Adipocyte (in vitro differentiated cells): ENCODE results near the gene NUP160.
"Not testable (repeated sequence)": the region's sequence is repeated elsewhere in the genome, so short reads cannot be mapped to it uniquely, and the experiment has no call there.

Experiments used
- DNase-seq: peaks from one replicate; pipeline ENCODE4 v3.0.0-alpha.2; 2015; ENCODE audit warnings: low read depth
- H3K27me3 ChIP-seq: replicated peaks from 2 replicates; pipeline ENCODE4 v1.7.0; 2013; ENCODE audit warnings: mild to moderate bottlenecking, low read length, moderate library complexity; ENCODE audit not compliant: control insufficient read depth, insufficient read depth
- H3K36me3 ChIP-seq: 2 replicates; pipeline ENCODE4 v1.7.0; 2013; ENCODE audit warnings: low read length, mild to moderate bottlenecking, moderate library complexity; ENCODE audit not compliant: control insufficient read depth, insufficient read depth, severe bottlenecking
- H3K4me1 ChIP-seq: 2 replicates; pipeline ENCODE4 v1.7.0; 2013; ENCODE audit warnings: mild to moderate bottlenecking, low read length, moderate library complexity; ENCODE audit not compliant: control insufficient read depth, insufficient read depth
- H3K4me3 ChIP-seq: 2 replicates; pipeline ENCODE4 v1.7.0; 2013; ENCODE audit warnings: mild to moderate bottlenecking, low read length, moderate library complexity
- H3K9ac ChIP-seq: 2 replicates; pipeline ENCODE4 v1.7.0; 2013; ENCODE audit warnings: mild to moderate bottlenecking, low read length, moderate library complexity
- H3K9me3 ChIP-seq: 2 replicates; pipeline ENCODE4 v1.7.0; 2013; ENCODE audit warnings: mild to moderate bottlenecking, low read length, moderate library complexity; ENCODE audit not compliant: control insufficient read depth

The NUP160 gene

DNA sequence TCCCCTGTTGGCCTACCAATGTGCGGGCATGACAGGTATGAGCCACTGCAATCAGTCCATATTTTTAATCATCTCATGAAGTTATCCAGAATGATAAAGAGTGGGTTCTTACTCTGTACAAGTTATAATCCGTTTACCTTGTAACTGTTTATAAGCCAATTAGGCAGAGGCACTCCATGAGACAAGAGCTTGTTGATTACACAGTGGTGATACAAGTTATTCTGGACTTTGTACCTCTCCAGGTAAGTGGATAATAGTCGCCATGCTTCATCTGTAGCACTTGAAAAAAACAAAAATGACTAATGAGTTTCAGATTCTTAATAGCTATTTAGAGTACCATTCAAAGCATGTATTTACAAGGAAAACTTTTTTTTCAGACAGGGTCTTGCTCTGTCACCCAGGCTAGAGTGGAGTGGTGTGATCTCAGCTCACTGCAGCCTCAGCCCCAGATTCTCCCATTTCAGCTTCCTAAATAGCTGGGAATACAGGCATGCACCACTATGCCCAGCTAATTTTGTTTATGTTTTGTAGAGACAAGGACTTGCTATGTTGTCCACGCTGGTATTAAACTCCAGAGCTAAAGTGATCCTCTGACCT lies 63.3 kb downstream of the NUP160 start:
- no peaks in the 10 kb centered on the region for H3K27me3 ChIP-seq

DNA sequence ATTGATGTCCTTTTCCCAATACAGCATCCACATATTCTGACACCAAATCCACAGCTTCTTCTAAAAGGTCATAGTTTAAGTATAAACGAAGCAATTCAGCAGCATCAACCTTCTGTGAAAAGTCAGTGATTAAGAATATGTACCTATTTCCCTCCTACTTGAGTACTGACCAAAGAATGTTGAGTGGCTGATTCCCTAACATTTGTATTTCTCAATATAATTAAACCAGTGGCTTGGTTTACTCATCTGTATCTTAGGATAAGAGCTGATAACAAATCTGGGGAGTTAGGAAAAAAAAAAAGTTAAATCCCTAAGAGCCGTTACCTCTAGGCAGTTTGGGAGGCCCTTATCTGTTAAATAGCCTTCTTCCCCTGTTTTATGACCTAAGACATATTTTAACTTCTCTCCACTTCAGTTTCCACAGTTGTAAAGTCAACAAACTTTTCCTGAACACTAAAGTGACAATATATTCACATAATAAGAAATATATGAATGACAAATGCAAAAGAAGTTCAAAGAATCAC lies 65.0 kb downstream of the NUP160 start:
- no peaks in the 10 kb centered on the region for H3K27me3 ChIP-seq
- no peaks in the 10 kb centered on the region for H3K9me3 ChIP-seq
- H3K36me3 ChIP-seq: peaks cover 76% of the 10 kb centered on the region
- no peak overlapping the region for H3K4me3 ChIP-seq
- DNase-seq: no peak
- peaks cover 8% of the 10 kb centered on the region for H3K4me1 ChIP-seq
- H3K9ac ChIP-seq: no peak overlapping the region

More for the DNA sequence above, 63.3 kb downstream of the NUP160 start:
- H3K4me1 ChIP-seq: peaks cover 8% of the 10 kb centered on the region
- no peak for DNase-seq
- H3K9ac ChIP-seq: no peak overlapping the region
- no peaks in the 10 kb centered on the region for H3K9me3 ChIP-seq
- no peak overlapping the region for H3K4me3 ChIP-seq
- peaks cover 62% of the 10 kb centered on the region for H3K36me3 ChIP-seq

DNA sequence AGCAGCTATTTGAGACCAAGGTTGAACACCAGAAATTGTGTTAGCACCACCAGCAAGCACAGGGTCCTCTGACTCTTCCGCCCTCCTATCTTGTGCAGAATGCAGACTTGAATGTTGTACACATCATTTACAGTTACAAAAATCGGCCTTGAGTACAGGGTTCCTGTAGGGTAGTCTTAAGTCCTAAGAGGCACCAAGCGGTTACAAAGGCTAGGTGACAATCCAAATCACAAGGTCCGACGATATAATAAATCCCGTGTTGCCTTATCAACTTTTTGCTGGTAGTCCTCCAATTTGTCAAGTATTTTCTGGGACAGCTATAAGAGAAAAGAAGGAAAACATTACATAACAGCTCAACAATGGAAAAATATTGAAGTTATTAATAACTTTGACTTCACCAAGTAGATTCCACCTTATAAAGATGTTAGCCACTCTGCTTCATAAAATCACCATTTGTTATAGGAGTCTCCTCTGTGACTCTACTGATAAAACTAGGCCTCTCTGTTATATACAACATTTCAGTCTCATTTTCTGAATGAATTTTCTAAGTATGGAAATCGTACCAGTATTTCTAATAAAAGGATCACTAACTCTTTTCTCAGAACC lies 69.2 kb downstream of the NUP160 start:
- no peak overlapping the region for H3K4me3 ChIP-seq
- H3K4me1 ChIP-seq: no peaks in the 10 kb centered on the region
- peaks cover 67% of the 10 kb centered on the region for H3K36me3 ChIP-seq
- DNase-seq: no peak
- H3K27me3 ChIP-seq: no peaks in the 10 kb centered on the region
- H3K9ac ChIP-seq: no peak overlapping the region
- no peaks in the 10 kb centered on the region for H3K9me3 ChIP-seq

DNA sequence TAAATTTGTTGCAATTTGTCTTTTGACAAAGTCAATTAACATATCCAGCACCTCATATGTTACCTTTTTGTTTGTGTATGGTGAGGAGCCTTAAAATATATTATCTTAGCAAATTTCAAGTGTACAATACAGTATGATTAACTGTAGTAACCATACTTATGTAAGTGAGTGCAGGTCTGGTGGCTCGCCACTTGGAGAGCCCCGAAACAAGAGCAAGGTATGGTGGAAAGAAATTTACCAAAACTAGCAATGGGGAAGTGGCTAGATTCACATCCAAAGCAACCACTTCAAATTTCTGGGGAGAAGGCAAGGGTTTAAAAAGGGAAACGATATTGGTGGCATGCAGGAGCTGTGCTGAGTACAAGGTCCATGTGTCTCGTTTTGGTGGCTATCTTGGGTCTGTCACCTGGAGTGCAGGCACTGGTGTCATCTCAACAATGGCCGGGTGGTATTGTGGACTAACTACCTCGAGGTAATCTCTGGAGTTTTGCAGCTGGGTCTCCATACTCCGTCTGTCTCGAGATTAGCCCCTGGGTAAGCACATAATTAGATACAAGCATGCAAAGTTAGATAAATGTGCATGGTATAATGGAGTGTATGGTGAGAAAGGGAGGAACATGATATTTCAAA lies 72.8 kb downstream of the NUP160 start:
- Histone ChIP-seq H3K27me3 (no peaks in the 10 kb centered on the region), H3K4me1 (no peaks in the 10 kb centered on the region), H3K9me3 (no peaks in the 10 kb centered on the region), H3K36me3 (peaks cover 40% of the 10 kb centered on the region), H3K9ac (no peak overlapping the region), H3K4me3 (no peak overlapping the region)
- no peak for DNase-seq

DNA sequence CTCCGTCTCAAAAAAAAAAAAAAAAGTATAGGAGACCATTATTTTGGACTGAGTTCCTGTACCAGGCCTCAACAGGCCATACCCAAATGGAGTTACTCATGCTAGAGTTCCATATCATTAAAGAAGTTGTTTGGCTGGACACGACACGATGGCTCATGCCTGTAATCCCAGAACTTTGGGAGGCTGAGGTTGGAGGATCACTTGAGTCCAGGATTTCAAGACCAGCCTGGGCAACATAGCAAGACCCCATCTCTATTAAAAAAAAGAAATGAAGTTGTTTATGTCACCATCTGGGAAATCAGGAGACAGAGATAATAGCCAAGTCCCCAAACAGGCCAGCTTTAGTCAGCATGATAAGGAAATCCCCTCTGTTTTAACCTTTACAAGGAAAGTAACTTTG lies 74.3 kb downstream of the NUP160 start:
- H3K4me3 ChIP-seq: no peak overlapping the region
- no peaks in the 10 kb centered on the region for H3K4me1 ChIP-seq
- peaks cover 25% of the 10 kb centered on the region for H3K36me3 ChIP-seq
- no peaks in the 10 kb centered on the region for H3K9me3 ChIP-seq
- no peak for DNase-seq
- no peak overlapping the region for H3K9ac ChIP-seq
- H3K27me3 ChIP-seq: no peaks in the 10 kb centered on the region

DNA sequence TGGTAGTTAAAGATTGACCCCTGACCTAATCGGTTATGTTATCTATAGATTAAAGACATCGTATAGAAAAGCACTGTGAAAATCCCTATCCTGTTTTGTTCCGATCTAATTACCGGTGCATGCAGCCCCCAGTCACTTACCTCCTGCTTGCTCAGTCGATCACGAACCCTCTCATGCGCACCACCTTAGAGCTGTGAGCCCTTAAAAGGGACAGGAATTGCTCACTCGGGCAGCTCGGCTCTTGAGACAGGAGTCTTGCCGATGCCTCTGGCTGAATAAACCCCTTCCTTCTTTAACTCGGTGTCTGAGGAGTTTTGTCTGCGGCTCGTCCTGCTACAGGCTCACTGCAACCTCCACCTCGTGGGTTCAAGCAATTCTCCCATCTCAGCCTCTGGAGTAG lies 78.6 kb downstream of the NUP160 start:
- H3K27me3 ChIP-seq, H3K9me3 ChIP-seq, DNase-seq, H3K4me3 ChIP-seq, H3K36me3 ChIP-seq, H3K9ac ChIP-seq: not testable (repeated sequence)
- H3K4me1 ChIP-seq: peaks cover 18% of the 10 kb centered on the region

DNA sequence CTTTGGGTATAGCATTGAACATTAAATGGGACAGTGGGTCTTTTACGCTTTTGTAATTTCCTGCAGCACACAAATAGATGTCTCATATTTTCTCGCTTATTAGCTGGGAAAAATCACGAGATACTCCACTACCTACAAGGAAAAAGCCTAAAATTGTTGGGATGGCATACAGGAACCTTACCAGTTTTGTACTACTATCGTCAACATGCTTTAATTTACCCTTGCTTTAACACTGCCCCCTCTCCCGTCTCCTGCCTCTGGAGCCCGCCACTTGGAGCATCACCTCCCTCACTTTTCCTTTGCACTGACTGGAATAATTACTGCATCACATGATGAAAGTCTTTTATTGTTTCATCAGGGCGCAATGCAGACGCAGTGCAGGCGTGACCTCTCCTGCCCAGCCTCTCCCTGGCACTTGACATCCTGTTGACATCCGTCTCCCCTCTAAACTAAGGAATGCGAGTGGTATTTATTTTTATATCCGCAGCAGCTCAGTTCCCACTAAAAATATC lies 80.0 kb downstream of the NUP160 start:
- Histone ChIP-seq H3K27me3 (no peaks in the 10 kb centered on the region), H3K36me3 (peaks cover 20% of the 10 kb centered on the region), H3K9me3 (no peaks in the 10 kb centered on the region), H3K4me3 (peak overlapping the region; percentile 97), H3K4me1 (peaks cover 20% of the 10 kb centered on the region), H3K9ac (peak overlapping the region; percentile 99)
- peak; percentile 62 for DNase-seq

DNA sequence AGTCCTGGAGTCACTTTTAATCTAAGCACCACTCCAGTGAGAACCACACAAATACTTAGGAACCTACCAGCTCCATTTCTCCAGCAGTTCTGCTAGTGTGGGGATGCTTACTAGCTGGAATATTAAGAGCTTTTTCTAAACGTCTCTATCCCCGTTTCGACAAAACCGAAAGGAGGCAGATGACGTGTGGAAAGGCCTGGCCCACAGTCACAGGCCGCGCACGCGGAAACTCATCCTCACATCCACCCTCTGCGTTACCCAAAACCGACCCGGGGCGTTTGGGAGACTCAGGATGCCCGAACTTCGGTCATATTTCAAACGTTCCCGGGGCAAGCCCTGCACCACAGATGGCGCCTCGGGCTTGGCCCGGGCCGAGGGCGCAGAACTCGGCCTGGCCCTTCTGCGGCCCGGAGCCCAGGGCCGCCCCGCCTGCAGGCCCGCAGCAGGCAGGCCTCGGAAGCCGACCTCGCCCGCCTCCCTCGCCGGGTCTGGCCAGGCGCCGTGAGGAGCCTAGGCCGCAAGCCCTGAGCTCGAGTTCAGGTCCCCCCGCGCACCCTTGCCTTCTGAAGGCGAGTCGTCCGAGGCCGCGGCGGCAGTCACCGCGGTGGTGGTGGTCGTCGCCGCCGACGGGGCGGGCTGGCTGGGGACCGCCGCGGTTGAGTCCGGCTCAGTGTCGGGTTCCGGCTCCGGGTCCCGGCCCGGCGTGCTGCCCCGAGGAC lies 81.5 kb downstream of the NUP160 start:
- Histone ChIP-seq H3K9me3 (no peaks in the 10 kb centered on the region), H3K27me3 (no peaks in the 10 kb centered on the region), H3K36me3 (peaks cover 35% of the 10 kb centered on the region), H3K4me3 (peak overlapping the region; percentile 97), H3K9ac (peak overlapping the region; percentile 99), H3K4me1 (peaks cover 20% of the 10 kb centered on the region)
- DNase-seq: peak; percentile 82

DNA sequence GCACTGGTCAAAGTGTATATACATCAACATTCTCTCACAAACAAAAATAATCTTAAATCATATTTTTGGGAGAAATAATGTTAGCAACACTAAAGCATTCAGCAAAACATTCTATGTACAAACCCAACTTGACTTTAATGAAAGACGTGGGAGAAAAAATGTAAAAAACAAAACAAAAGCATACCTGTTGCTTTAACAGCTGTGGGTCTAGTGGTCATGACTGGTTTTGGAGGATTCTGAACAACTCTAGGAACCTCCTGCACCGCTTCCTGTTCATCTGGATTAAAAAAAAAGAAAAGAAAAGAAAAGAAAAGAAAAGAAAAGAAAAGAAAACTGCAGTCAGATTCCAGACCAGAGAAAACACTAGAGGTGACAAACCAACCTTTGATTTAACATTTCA lies 83.1 kb downstream of the NUP160 start:
- Histone ChIP-seq H3K27me3 (no peaks in the 10 kb centered on the region), H3K4me3 (peak overlapping the region; percentile 97), H3K9me3 (no peaks in the 10 kb centered on the region), H3K36me3 (peaks cover 51% of the 10 kb centered on the region), H3K9ac (peak overlapping the region; percentile 63), H3K4me1 (peaks cover 20% of the 10 kb centered on the region)
- DNase-seq: peak; percentile 5

DNA sequence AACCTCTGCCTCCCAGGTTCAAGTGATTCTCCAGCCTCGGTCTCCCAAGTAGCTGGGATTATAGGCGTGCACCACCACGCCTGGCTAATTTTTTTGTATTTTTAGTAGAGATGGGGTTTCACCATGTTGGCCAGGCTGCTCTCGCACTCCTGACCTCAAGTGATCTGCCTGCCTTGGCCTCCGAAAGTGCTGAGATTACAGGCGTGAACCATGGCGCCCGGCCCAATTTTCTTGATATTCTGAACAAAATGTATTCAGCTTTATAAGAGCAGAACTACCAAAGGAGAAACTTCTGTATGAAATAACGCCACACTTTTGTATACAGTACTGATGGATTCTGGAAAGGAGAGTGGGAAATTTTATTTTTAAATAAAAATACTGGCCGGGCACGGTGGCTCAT lies 88.9 kb downstream of the NUP160 start:
- not testable (repeated sequence) for H3K27me3 ChIP-seq, H3K4me3 ChIP-seq, DNase-seq, H3K9ac ChIP-seq, H3K4me1 ChIP-seq, H3K9me3 ChIP-seq
- H3K36me3 ChIP-seq: peaks cover 81% of the 10 kb centered on the region

DNA sequence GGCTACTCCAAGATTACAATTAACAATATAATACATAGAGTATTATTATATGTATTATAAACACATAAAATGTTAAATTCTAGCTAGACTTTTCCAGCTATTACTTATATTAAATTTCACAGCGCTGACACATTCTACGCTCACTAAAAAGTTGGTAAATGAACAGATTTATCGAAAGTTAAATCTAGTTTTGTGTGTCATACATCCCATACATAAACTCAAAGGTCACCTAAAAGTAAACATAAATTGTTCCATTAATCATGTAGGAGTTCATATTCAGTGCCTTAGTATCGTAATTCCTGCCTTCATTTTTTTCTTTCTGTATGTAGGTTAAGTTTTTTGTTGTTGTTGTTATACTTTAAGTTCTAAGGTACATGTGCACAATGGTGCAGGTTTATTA lies 91.9 kb downstream of the NUP160 start:
- H3K27me3 ChIP-seq: no peaks in the 10 kb centered on the region
- DNase-seq: no peak
- H3K9ac ChIP-seq: no peak overlapping the region
- H3K4me1 ChIP-seq: no peaks in the 10 kb centered on the region
- no peaks in the 10 kb centered on the region for H3K9me3 ChIP-seq
- no peak overlapping the region for H3K4me3 ChIP-seq
- H3K36me3 ChIP-seq: peaks cover 82% of the 10 kb centered on the region
